WTC11 (cell line): Measurements from ENCODE around the gene SIRT3. TPM values are rescaled to one million over a fixed set of nuclear protein-coding genes. Genes with fewer than 3 reads are reported as not detected.

Experiments used
- ATAC-seq: fragments of 200-7000 bp; cut with Tn5 transposase; 2 replicates; pipeline ENCODE4 v1.10.0; 2021; ENCODE audit warnings: mild to moderate bottlenecking, moderate library complexity
- CTCF ChIA-PET: fragments of 300-600 bp; sonication (Branson Sonifier 250); formaldehyde crosslinking; loops from one replicate; lab custom pipeline; 2021; ENCODE audit warnings: antibody characterized with exemption; lab: Charles Lee
- POLR2A ChIA-PET: fragments of 350-600 bp; sonication (Branson Sonifier 250); formaldehyde crosslinking; loops from one replicate; lab custom pipeline; 2021; ENCODE audit warnings: antibody characterized with exemption; lab: Charles Lee
- DNase-seq: peaks from one replicate; pipeline ENCODE4 v3.0.0; 2021; ENCODE audit warnings: low spot score
- H3K27ac Mint-ChIP-seq: 2 replicates; pipeline ENCODE4 v1.8.0; 2021; ENCODE audit warnings: mixed read lengths
- H3K27me3 Mint-ChIP-seq: 2 replicates; pipeline ENCODE4 v1.8.0; 2021; ENCODE audit warnings: low read depth, mild to moderate bottlenecking, moderate library complexity, mixed read lengths
- H3K36me3 Mint-ChIP-seq: 2 replicates; pipeline ENCODE4 v1.8.0; 2021; ENCODE audit warnings: mixed read lengths
- H3K4me1 Mint-ChIP-seq: 2 replicates; pipeline ENCODE4 v1.8.0; 2022; ENCODE audit warnings: mixed read lengths
- H3K4me3 Mint-ChIP-seq: 2 replicates; pipeline ENCODE4 v1.8.0; 2021; ENCODE audit warnings: mild to moderate bottlenecking, moderate library complexity, mixed read lengths
- H3K9me3 Mint-ChIP-seq: 2 replicates; pipeline ENCODE4 v1.8.0; 2021; ENCODE audit warnings: mixed read lengths
- AFF4 ChIP-seq: sonication (generic); formaldehyde crosslinking; IDR thresholded peaks from 2 replicates; pipeline ENCODE4 v1.8.1; 2023; ENCODE audit warnings: mild to moderate bottlenecking, missing genetic modification reagents, borderline replicate concordance
- ATF2 ChIP-seq: sonication (generic); formaldehyde crosslinking; IDR thresholded peaks from 2 replicates; pipeline ENCODE4 v1.8.1; 2022; ENCODE audit warnings: low read depth, missing genetic modification reagents, borderline replicate concordance
- FOXP4 ChIP-seq: sonication (generic); formaldehyde crosslinking; IDR thresholded peaks from 2 replicates; pipeline ENCODE4 v1.8.0; 2022; ENCODE audit warnings: mild to moderate bottlenecking, missing genetic modification reagents
- HMGA2 ChIP-seq: fragments of 250-450 bp; sonication (Bioruptor Pico); IDR thresholded peaks from 2 replicates; pipeline ENCODE4 v1.4.0; 2021; ENCODE audit warnings: mild to moderate bottlenecking, moderate library complexity
- PREB ChIP-seq: sonication (generic); formaldehyde crosslinking; IDR thresholded peaks from 2 replicates; pipeline ENCODE4 v1.8.1; 2022; ENCODE audit warnings: mild to moderate bottlenecking, missing genetic modification reagents, moderate library complexity, borderline replicate concordance
- PRRX2 ChIP-seq: fragments of 250-450 bp; sonication (Bioruptor Pico); IDR thresholded peaks from 2 replicates; pipeline ENCODE4 v1.8.0; 2021; ENCODE audit warnings: mild to moderate bottlenecking
- ZNF219 ChIP-seq: sonication (generic); formaldehyde crosslinking; IDR thresholded peaks from 2 replicates; pipeline ENCODE4 v1.8.0; 2023; ENCODE audit warnings: missing genetic modification reagents, mild to moderate bottlenecking, borderline replicate concordance
- ZNF396 ChIP-seq: fragments of 250-450 bp; sonication (Bioruptor Pico); IDR thresholded peaks from 2 replicates; pipeline ENCODE4 v1.8.0; 2021; ENCODE audit warnings: mild to moderate bottlenecking, moderate library complexity, borderline replicate concordance
- ZNF416 ChIP-seq: fragments of 250-450 bp; sonication (Bioruptor Pico); IDR thresholded peaks from 2 replicates; pipeline ENCODE4 v1.9.0; 2021; ENCODE audit warnings: mild to moderate bottlenecking, inconsistent platforms
- ZNF423 ChIP-seq: fragments of 250-450 bp; sonication (Bioruptor Pico); IDR thresholded peaks from 2 replicates; pipeline ENCODE4 v2.1.2; 2022; ENCODE audit warnings: mild to moderate bottlenecking, moderate library complexity
- ZNF425 ChIP-seq: fragments of 250-450 bp; sonication (Bioruptor Pico); conservative IDR thresholded peaks from 2 replicates; pipeline ENCODE4 v1.9.0; 2021; ENCODE audit warnings: mild to moderate bottlenecking
- total RNA-seq: library from RNA; stranded (reverse); gene quantifications from 3 replicates; pipeline ENCODE4 v1.2.3, GENCODE V29; 2021

SIRT3 gene
- total RNA-seq, 1 experiment from 2014 or later: 21.0 TPM

GRCh38 chr11:235180-235579 is 962 bp downstream of the SIRT3 start (continued):
- no peak for TF ChIP-seq ATF2 (CRISPR knock-in tag)
- TF ChIP-seq ZNF423 (CRISPR knock-in tag): no peak
- no peak for TF ChIP-seq ZNF425 (CRISPR knock-in tag)
- TF ChIP-seq HMGA2 (CRISPR knock-in tag): no peak

GRCh38 chr11:232783-233565 is 3.2 kb downstream of the SIRT3 start:
- H3K27me3 Mint-ChIP-seq: no peaks in the 10 kb centered on the region
- no peak overlapping the region for H3K4me3 Mint-ChIP-seq

More at GRCh38 chr11:232783-233565, 3.2 kb downstream of the SIRT3 start:
- Mint-ChIP-seq H3K27ac (no peak overlapping the region; the same call in 1 of the 2 replicates), H3K9me3 (no peaks in the 10 kb centered on the region), H3K36me3 (0 out of 2 replicates have a peak, but pooled peaks cover 2% of the 10 kb centered on the region), H3K4me1 (peaks cover 11% of the 10 kb centered on the region)
- ChIA-PET CTCF (no interaction called here), POLR2A (no interaction called here)
- ATAC-seq (no peak), DNase-seq (no peak)
- TF ChIP-seq ZNF396: no peak
- no peak for TF ChIP-seq HMGA2 (CRISPR knock-in tag)
- TF ChIP-seq ZNF219 (CRISPR knock-in tag): no peak
- no peak for TF ChIP-seq ZNF416 (CRISPR knock-in tag)
- no peak for TF ChIP-seq PRRX2 (CRISPR knock-in tag)
- TF ChIP-seq PREB (CRISPR knock-in tag): no peak
- TF ChIP-seq FOXP4 (CRISPR knock-in tag): no peak
- TF ChIP-seq AFF4 (CRISPR knock-in tag): no peak
